Keratinocyte (primary cell): ENCODE results near the gene PCSK2. TPM values are rescaled to one million over a fixed set of nuclear protein-coding genes. Genes with fewer than 3 reads are reported as not detected.

Experiments used
- DNase-seq: peaks from one replicate; pipeline ENCODE4 v3.0.0-alpha.2; 2011; ENCODE audit warnings: low read depth, missing footprints, low spot score
- FAIRE-seq: peaks from 2 replicates; lab custom pipeline; 2011; peaks lifted over from hg19 to GRCh38; lab: Jason Lieb, UNC
- H2AFZ ChIP-seq: 2 replicates; pipeline ENCODE4 v1.6.0; 2012; ENCODE audit warnings: low read length, control low read depth, inconsistent platforms; ENCODE audit not compliant: control insufficient read depth
- H3K27ac ChIP-seq: 2 replicates; pipeline ENCODE4 v1.5.1; 2011; ENCODE audit warnings: low read length; ENCODE audit not compliant: control insufficient read depth, insufficient read depth
- H3K27me3 ChIP-seq: 3 replicates; pipeline ENCODE4 v1.6.0; 2011; ENCODE audit warnings: low read length; ENCODE audit not compliant: control insufficient read depth, insufficient read depth; ENCODE audit errors: extremely low read depth
- H3K36me3 ChIP-seq, 2 experiments: 2 replicates in 1 of 2; 3 replicates in 1 of 2; pipeline ENCODE4 v1.5.1; 2011; ENCODE audit warnings: low read length in 2 of 2, mild to moderate bottlenecking in 1 of 2; ENCODE audit not compliant: control insufficient read depth in 2 of 2, insufficient read depth in 2 of 2; ENCODE audit errors: extremely low read depth in 1 of 2
- H3K4me1 ChIP-seq: 3 replicates; pipeline ENCODE4 v1.5.1; 2011; ENCODE audit warnings: low read length; ENCODE audit not compliant: control insufficient read depth, insufficient read depth; ENCODE audit errors: extremely low read depth
- H3K4me2 ChIP-seq: 3 replicates; pipeline ENCODE4 v1.6.0; 2011; ENCODE audit warnings: low read depth, low read length; ENCODE audit not compliant: control insufficient read depth, insufficient read depth; ENCODE audit errors: extremely low read depth
- H3K4me3 ChIP-seq, 3 experiments: fragments of 200-600 bp in 1 of 3; sonication (generic) in 1 of 3; 2 replicates in 2 of 3; 3 replicates in 1 of 3; pipeline ENCODE4 v1.5.1; 2011 to 2016; ENCODE audit warnings: low read length in 3 of 3, mild to moderate bottlenecking in 3 of 3, control low read depth in 2 of 3, inconsistent platforms in 1 of 3, low read depth in 1 of 3, mixed read lengths in 1 of 3, mixed run types in 1 of 3, moderate library complexity in 1 of 3; ENCODE audit not compliant: control insufficient read depth in 2 of 3, insufficient read depth in 2 of 3; ENCODE audit errors: extremely low read depth in 1 of 3
- H3K79me2 ChIP-seq: 2 replicates; pipeline ENCODE4 v1.6.0; 2012; ENCODE audit warnings: low read length; ENCODE audit not compliant: control insufficient read depth, insufficient read depth
- H3K9ac ChIP-seq: 3 replicates; pipeline ENCODE4 v1.6.0; 2011; ENCODE audit warnings: low read length; ENCODE audit not compliant: control insufficient read depth, insufficient read depth; ENCODE audit errors: extremely low read depth
- H3K9me1 ChIP-seq: 3 replicates; pipeline ENCODE4 v1.6.0; 2011; ENCODE audit warnings: low read length; ENCODE audit not compliant: control insufficient read depth, insufficient read depth; ENCODE audit errors: extremely low read depth
- H3K9me3 ChIP-seq: 2 replicates; pipeline ENCODE4 v1.5.1; 2012; ENCODE audit warnings: low read depth, low read length; ENCODE audit not compliant: control insufficient read depth
- H4K20me1 ChIP-seq: 3 replicates; pipeline ENCODE4 v1.6.0; 2011; ENCODE audit warnings: low read length; ENCODE audit not compliant: control insufficient read depth, insufficient read depth; ENCODE audit errors: extremely low read depth
- EZH2 ChIP-seq: IDR thresholded peaks from one replicate; pipeline ENCODE4 v1.6.1; 2012; ENCODE audit warnings: inconsistent platforms, mild to moderate bottlenecking, low read length, moderate library complexity
- dilution Hi-C: fragments of 300-500 bp; cut with MboI; formaldehyde crosslinking; loops from one replicate; pipeline ENCODE4 v1.7.0; 2020; ENCODE audit warnings: low sequenced_read_pairs; ENCODE audit not compliant: extremely low pct_ligation_motif_present
- polyA minus RNA-seq, 3 experiments: library from RNA; depleted of rRNA, polyadenylated mRNA; stranded (reverse); fragments of >200 nt; gene quantifications; 1 replicate in 1 of 3; 2 replicates in 1 of 3; 3 replicates in 1 of 3; pipeline ENCODE4 v1.2.3, GENCODE V29; 2011
- polyA plus RNA-seq, 5 experiments: library from polyadenylated mRNA; depleted of rRNA in 3 of 5; stranded (reverse) in 3 of 5; stranded (forward) in 1 of 5; unstranded in 1 of 5; fragments of >200 nt; gene quantifications; 1 replicate in 1 of 5; 2 replicates in 3 of 5; 3 replicates in 1 of 5; pipeline versions ENCODE4 v1.2.1 to v1.2.3, GENCODE V29; 2011 to 2012; ENCODE audit warnings: missing spikeins in 2 of 5, low read depth in 1 of 5, low replicate concordance in 1 of 5
- TF ChIP-seq, protein P1 (sequence below), 3 experiments: IDR thresholded peaks in 1 of 3; conservative IDR thresholded peaks in 1 of 3; optimal IDR thresholded peaks in 1 of 3; 2 replicates in 2 of 3; 3 replicates in 1 of 3; pipeline versions ENCODE3 to v1.5.1; 2011; ENCODE audit warnings: low read length in 3 of 3, mild to moderate bottlenecking in 3 of 3, moderate library complexity in 2 of 3, control low read depth in 1 of 3, inconsistent platforms in 1 of 3; ENCODE audit not compliant: insufficient read depth in 2 of 3; ENCODE audit errors: extremely low read depth in 1 of 3

PCSK2 gene, protein sequence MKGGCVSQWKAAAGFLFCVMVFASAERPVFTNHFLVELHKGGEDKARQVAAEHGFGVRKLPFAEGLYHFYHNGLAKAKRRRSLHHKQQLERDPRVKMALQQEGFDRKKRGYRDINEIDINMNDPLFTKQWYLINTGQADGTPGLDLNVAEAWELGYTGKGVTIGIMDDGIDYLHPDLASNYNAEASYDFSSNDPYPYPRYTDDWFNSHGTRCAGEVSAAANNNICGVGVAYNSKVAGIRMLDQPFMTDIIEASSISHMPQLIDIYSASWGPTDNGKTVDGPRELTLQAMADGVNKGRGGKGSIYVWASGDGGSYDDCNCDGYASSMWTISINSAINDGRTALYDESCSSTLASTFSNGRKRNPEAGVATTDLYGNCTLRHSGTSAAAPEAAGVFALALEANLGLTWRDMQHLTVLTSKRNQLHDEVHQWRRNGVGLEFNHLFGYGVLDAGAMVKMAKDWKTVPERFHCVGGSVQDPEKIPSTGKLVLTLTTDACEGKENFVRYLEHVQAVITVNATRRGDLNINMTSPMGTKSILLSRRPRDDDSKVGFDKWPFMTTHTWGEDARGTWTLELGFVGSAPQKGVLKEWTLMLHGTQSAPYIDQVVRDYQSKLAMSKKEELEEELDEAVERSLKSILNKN
- polyA plus RNA-seq = not detected in 3 replicates
- polyA plus RNA-seq (2011; ENCODE audit: low read depth) = not detected
- not detected in 2 replicates for polyA plus RNA-seq (2011; cell fraction: cytosol; rRNA removed)
- polyA plus RNA-seq (2011; cell fraction: nucleus; rRNA removed) = not detected in 2 replicates
- not detected in 2 replicates for polyA plus RNA-seq (2012; ENCODE audit: low replicate concordance)
- polyA minus RNA-seq = not detected in 3 replicates
- not detected for polyA minus RNA-seq (2011; cell fraction: cytosol; rRNA and poly(A)+ RNA removed)
- polyA minus RNA-seq (2011; cell fraction: nucleus; rRNA and poly(A)+ RNA removed) = not detected in 2 replicates

DNA sequence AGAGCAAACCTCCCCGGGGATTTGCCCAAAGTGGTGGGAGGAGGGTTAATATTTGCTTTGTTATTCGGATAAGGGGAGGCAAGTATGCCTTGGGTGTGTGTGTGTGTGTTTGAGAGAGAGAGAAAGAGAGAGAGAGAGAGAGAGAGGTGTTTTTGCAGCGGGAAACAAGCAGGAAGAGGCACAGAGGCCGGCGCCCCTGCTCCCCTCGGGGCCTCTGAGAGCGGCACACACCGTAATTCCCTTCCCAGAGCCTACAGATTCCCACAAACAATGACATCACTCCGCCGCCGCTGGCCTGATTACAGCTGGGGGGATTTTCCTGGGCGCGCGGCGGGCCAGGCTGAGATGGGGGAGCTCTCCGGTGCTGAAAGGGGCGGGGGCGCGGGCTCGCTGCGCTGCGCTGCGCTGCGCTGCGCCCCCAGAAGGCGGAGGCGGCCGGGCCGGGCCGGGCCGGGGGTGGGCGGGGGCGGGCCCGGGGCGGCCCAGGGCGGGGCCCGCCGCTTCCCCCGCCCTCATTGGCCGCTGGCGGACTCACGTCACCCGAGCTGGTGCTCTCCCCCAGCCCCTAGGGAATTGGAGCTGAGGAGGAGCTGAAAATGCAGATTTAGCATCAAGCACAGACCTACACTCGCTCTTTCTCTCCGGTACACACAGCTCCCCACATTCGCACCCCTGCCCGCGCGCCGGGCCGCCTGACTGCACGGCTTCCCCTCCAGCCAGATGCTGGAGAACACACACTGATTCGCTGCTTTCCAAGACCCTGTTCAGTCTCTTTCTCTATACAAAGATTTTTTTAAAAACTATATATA, at the start of gene PCSK2:
PCSK2 (plus strand) TSS at position 631 of the 809 bp plus-strand sequence. CDS start 266 bp downstream, outside the sequence.
- dilution Hi-C loops = no loop called here
- Histone ChIP-seq H3K9me1 (no peaks in the 10 kb centered on the region), H3K9ac (no peak within 1 kb of the TSS), H3K4me3 (no peak within 1 kb of the TSS), H3K4me1 (no peaks in the 10 kb centered on the region), H3K4me2 (no peak within 1 kb of the TSS), H4K20me1 (no peaks in the 10 kb centered on the region), H2AFZ (no peak within 1 kb of the TSS), H3K27me3 (peaks cover 48% of the 10 kb centered on the region), H3K9me3 (no peaks in the 10 kb centered on the region), H3K36me3 (no peaks in the 10 kb centered on the region), H3K27ac (no peak within 1 kb of the TSS), H3K79me2 (no peaks in the 10 kb centered on the region)
- FAIRE-seq (no peak), DNase-seq (no peak)
- TF ChIP-seq, protein P1, sequence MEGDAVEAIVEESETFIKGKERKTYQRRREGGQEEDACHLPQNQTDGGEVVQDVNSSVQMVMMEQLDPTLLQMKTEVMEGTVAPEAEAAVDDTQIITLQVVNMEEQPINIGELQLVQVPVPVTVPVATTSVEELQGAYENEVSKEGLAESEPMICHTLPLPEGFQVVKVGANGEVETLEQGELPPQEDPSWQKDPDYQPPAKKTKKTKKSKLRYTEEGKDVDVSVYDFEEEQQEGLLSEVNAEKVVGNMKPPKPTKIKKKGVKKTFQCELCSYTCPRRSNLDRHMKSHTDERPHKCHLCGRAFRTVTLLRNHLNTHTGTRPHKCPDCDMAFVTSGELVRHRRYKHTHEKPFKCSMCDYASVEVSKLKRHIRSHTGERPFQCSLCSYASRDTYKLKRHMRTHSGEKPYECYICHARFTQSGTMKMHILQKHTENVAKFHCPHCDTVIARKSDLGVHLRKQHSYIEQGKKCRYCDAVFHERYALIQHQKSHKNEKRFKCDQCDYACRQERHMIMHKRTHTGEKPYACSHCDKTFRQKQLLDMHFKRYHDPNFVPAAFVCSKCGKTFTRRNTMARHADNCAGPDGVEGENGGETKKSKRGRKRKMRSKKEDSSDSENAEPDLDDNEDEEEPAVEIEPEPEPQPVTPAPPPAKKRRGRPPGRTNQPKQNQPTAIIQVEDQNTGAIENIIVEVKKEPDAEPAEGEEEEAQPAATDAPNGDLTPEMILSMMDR (optimal IDR thresholded peaks at IDR 0.05 in 1 of 3, IDR thresholded peaks at IDR 0.05 in 1 of 3, conservative IDR thresholded peaks at IDR 0.05 in 1 of 3; ENCODE audit: extremely low read depth in 1 of 3, insufficient read depth in 2 of 3, low read length in 3 of 3) = no peak
- TF ChIP-seq EZH2 = no peak

DNA sequence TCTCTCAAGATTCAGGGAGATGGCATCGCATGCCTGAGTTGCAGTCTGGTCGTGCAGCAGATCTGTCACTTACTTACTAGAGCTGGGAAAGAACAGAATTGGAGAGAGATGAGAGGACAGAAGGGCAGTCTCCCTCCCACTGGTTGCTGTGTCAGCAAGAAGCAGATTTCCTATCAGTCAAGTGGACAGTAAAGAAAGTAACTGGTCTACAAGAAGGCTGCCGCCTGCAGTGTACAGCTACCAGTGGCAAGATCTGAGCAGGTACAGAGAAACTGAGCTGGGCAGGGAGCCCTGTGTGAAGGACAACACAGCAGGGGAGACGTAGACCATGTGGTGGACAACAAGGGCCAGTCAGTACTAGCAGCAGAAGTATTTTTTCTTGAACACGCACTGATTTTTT, 49.5 kb upstream of the PCSK2 start:
- Histone ChIP-seq H3K4me3 (no peak overlapping the region), H3K27ac (no peak overlapping the region), H2AFZ (no peak overlapping the region), H4K20me1 (no peaks in the 10 kb centered on the region), H3K4me1 (no peaks in the 10 kb centered on the region), H3K27me3 (no peaks in the 10 kb centered on the region), H3K4me2 (no peak overlapping the region), H3K79me2 (no peaks in the 10 kb centered on the region), H3K9me3 (no peaks in the 10 kb centered on the region), H3K9me1 (no peaks in the 10 kb centered on the region), H3K36me3 (no peaks in the 10 kb centered on the region), H3K9ac (no peak overlapping the region)
- no peak for TF ChIP-seq EZH2
- TF ChIP-seq, protein P1 (optimal IDR thresholded peaks at IDR 0.05 in 1 of 3, IDR thresholded peaks at IDR 0.05 in 1 of 3, conservative IDR thresholded peaks at IDR 0.05 in 1 of 3; ENCODE audit: extremely low read depth in 1 of 3, insufficient read depth in 2 of 3, low read length in 3 of 3) = no peak
- DNase-seq = no peak
- dilution Hi-C loops = no loop called here
- no peak for FAIRE-seq
